K562 (cell line): ENCODE results near the gene TEX51. TPM values are rescaled to one million over a fixed set of nuclear protein-coding genes. Genes with fewer than 3 reads are reported as not detected.

Experiments
- ATAC-seq: fragments of 200-7000 bp; cut with Tn5 transposase; 3 replicates; pipeline ENCODE4 v1.9.1; 2020; ENCODE audit warnings: moderate library complexity
- BruUV-seq: library from RNA; stranded (reverse); fragments of 400-500 nt; replicated peaks from 2 replicates; lab custom pipeline; 2021; lab: Mats Ljungman, UMichigan
- CTCF ChIA-PET: fragments of 300-600 bp; formaldehyde crosslinking; extraction: SDS; loops from one replicate; lab custom pipeline; 2021; ENCODE audit warnings: low intra/inter-chr PET ratio; lab: Yijun Ruan, JAX
- POLR2A ChIA-PET: fragments of 300-600, 350-650 bp; sonication (Branson Sonifier 250); formaldehyde crosslinking; extraction: SDS; loops from one replicate; lab custom pipeline; 2021; ENCODE audit warnings: antibody characterized with exemption, inconsistent platforms; lab: Yijun Ruan, JAX
- DNase-seq, 4 experiments: peaks; one replicate each; pipeline versions ENCODE4 v3.0.0 to v3.0.0-alpha.2; 2011 to 2018; ENCODE audit warnings: low spot score in 3 of 4, mixed read lengths in 3 of 4; ENCODE audit errors: extremely low read depth in 1 of 4
- FAIRE-seq: peaks from 2 replicates; lab custom pipeline; 2011; peaks lifted over from hg19 to GRCh38; lab: Jason Lieb, UNC
- H2AFZ ChIP-seq: 2 replicates; pipeline ENCODE4 v1.6.0; 2011; ENCODE audit warnings: low read depth, low read length, control low read depth, inconsistent platforms
- H3K27ac ChIP-seq: fragments of 200-600 bp; 3 replicates; pipeline ENCODE4 v1.8.0; 2011; ENCODE audit warnings: low read depth, mild to moderate bottlenecking, control low read depth, inconsistent platforms, low read length, moderate library complexity, mixed read lengths; ENCODE audit errors: extremely low read depth
- H3K27me3 ChIP-seq, 2 experiments: fragments of 300-600 bp in 1 of 2; 2 replicates in 1 of 2; 3 replicates in 1 of 2; pipeline versions ENCODE4 v1.6.0 to v1.8.0; 2011; ENCODE audit warnings: inconsistent platforms in 2 of 2, low read length in 2 of 2, mild to moderate bottlenecking in 1 of 2, mixed read lengths in 1 of 2, moderate library complexity in 1 of 2; ENCODE audit not compliant: control insufficient read depth in 2 of 2, insufficient read depth in 2 of 2
- H3K36me3 ChIP-seq: fragments of 300-600 bp; 3 replicates; pipeline ENCODE4 v1.8.0; 2011; ENCODE audit warnings: mild to moderate bottlenecking, low read length, inconsistent platforms; ENCODE audit not compliant: control insufficient read depth, insufficient read depth
- H3K4me1 ChIP-seq, 2 experiments: fragments of 200-600 bp in 1 of 2; replicated peaks in 1 of 2; 2 replicates in 1 of 2; 3 replicates in 1 of 2; pipeline versions ENCODE4 v1.5.1 to v1.8.0; 2011; ENCODE audit warnings: inconsistent platforms in 2 of 2, low read length in 2 of 2, mild to moderate bottlenecking in 1 of 2, mixed read lengths in 1 of 2, moderate library complexity in 1 of 2; ENCODE audit not compliant: control insufficient read depth in 2 of 2, insufficient read depth in 2 of 2
- H3K4me2 ChIP-seq: 2 replicates; pipeline ENCODE4 v1.6.1; 2011; ENCODE audit warnings: low read length, control low read depth, inconsistent platforms, mixed read lengths; ENCODE audit not compliant: insufficient read depth
- H3K4me3 ChIP-seq: fragments of 200-600 bp; sonication (generic), shearing (Covaris generic); 2 replicates; pipeline ENCODE4 v1.5.1; 2016; ENCODE audit warnings: control low read depth, inconsistent platforms
- H3K79me2 ChIP-seq: fragments of 200-600 bp; 3 replicates; pipeline ENCODE4 v1.8.0; 2011; ENCODE audit warnings: low read length, inconsistent platforms; ENCODE audit not compliant: control insufficient read depth, insufficient read depth
- H3K9ac ChIP-seq, 2 experiments: 2 replicates each; pipeline versions ENCODE4 v1.6.0 to v1.6.1; 2011; ENCODE audit warnings: low read depth in 2 of 2, low read length in 2 of 2, control low read depth in 1 of 2, inconsistent platforms in 1 of 2, mild to moderate bottlenecking in 1 of 2, mixed read lengths in 1 of 2; ENCODE audit not compliant: insufficient read depth in 1 of 2
- H3K9me1 ChIP-seq: one replicate; pipeline ENCODE4 v1.6.0; 2011; ENCODE audit warnings: inconsistent platforms, mild to moderate bottlenecking, low read length, moderate library complexity; ENCODE audit not compliant: control insufficient read depth, insufficient read depth
- H3K9me3 ChIP-seq: replicated peaks from 2 replicates; pipeline ENCODE4 v1.5.1; 2011; ENCODE audit warnings: low read depth, low read length, inconsistent platforms; ENCODE audit not compliant: control insufficient read depth, insufficient read depth
- H4K20me1 ChIP-seq: replicated peaks from 2 replicates; pipeline ENCODE4 v1.6.1; 2011; ENCODE audit warnings: low read length, inconsistent platforms, mixed read lengths; ENCODE audit not compliant: control insufficient read depth, insufficient read depth
- AFF4 ChIP-seq: sonication (generic); formaldehyde crosslinking; IDR thresholded peaks from 2 replicates; pipeline ENCODE4 v1.8.0; 2023; ENCODE audit warnings: mild to moderate bottlenecking, missing genetic modification reagents
- ASH1L ChIP-seq: fragments of 450-650 bp; IDR thresholded peaks from 2 replicates; pipeline ENCODE4 v1.6.1; 2018; ENCODE audit warnings: borderline replicate concordance, mild to moderate bottlenecking, low read depth; ENCODE audit not compliant: partially characterized antibody
- BRCA1 ChIP-seq, 2 experiments: fragments of 450-650 bp in 1 of 2; sonication (generic) in 1 of 2; formaldehyde crosslinking in 1 of 2; IDR thresholded peaks; 2 replicates each; pipeline versions ENCODE4 v1.5.0 to v1.6.1; 2017 to 2020; ENCODE audit warnings: mild to moderate bottlenecking in 1 of 2, missing genetic modification reagents in 1 of 2
- DPF2 ChIP-seq: fragments of 450-650 bp; IDR thresholded peaks from 2 replicates; pipeline ENCODE4 v1.6.1; 2016
- ELK1 ChIP-seq: sonication (generic); formaldehyde crosslinking; IDR thresholded peaks from 2 replicates; pipeline ENCODE4 v1.8.1; 2022; ENCODE audit warnings: missing genetic modification reagents
- GABPB2 ChIP-seq: fragments of 250-450 bp; sonication (Bioruptor Pico); conservative IDR thresholded peaks from 2 replicates; pipeline ENCODE4 v1.5.1; 2021; ENCODE audit warnings: mild to moderate bottlenecking
- KLF6 ChIP-seq: fragments of 250-450 bp; sonication (Bioruptor Pico); IDR thresholded peaks from 2 replicates; pipeline ENCODE4 v1.4.0; 2020; ENCODE audit warnings: mild to moderate bottlenecking, moderate library complexity, borderline replicate concordance
- ZBTB17 ChIP-seq: fragments of 450-650 bp; formaldehyde crosslinking; IDR thresholded peaks from 2 replicates; pipeline ENCODE4 v1.4.0; 2020; ENCODE audit warnings: mild to moderate bottlenecking
- ZNF121 ChIP-seq: sonication (generic); formaldehyde crosslinking; conservative IDR thresholded peaks from 2 replicates; pipeline ENCODE4 v1.8.0; 2022; ENCODE audit warnings: missing genetic modification reagents
- ZNF316 ChIP-seq: fragments of 450-650 bp; IDR thresholded peaks from 2 replicates; pipeline ENCODE4 v1.6.1; 2016
- ZNF398 ChIP-seq: fragments of 250-450 bp; sonication (Bioruptor Pico); IDR thresholded peaks from 2 replicates; pipeline ENCODE4 v1.8.0; 2021; ENCODE audit warnings: moderate library complexity, mild to moderate bottlenecking, inconsistent platforms
- WGBS: fragments of 100-300 bp; shearing (Covaris generic); methylation state at CpG from one replicate; pipeline ENCODE4 v1.1.6; 2016; ENCODE audit warnings: low coverage, mixed read lengths; ENCODE audit not compliant: insufficient coverage; ENCODE audit errors: missing lambda C conversion rate; 5-methylcytosine and 5-hydroxymethylcytosine counted together
- in situ Hi-C: fragments of 300-500 bp; cut with MboI; formaldehyde crosslinking; loops from 4 replicates; pipeline ENCODE4 v1.15.0; 2018; ENCODE audit warnings: inconsistent platforms, mixed read lengths
- intact Hi-C: fragments of 100-400 bp; cut with micrococcal nuclease; formaldehyde crosslinking; loops from 2 replicates; pipeline ENCODE4 v1.14.2; 2022
- polyA plus RNA-seq, 8 experiments: library from polyadenylated mRNA; depleted of rRNA in 4 of 8; stranded (reverse) in 5 of 8; unstranded in 3 of 8; fragments of >200 nt; fragmentation: Nextera tagmentation in 2 of 8; fragmentation: Illumina TruSeq in 1 of 8; extraction: Ambion mirVana in 2 of 8; extraction: Trizol in 1 of 8; gene quantifications; 2 replicates each; pipeline versions ENCODE4 v1.2.1 to v1.2.3, GENCODE V29; 2011 to 2014; ENCODE audit warnings: inconsistent platforms in 1 of 8, missing spikeins in 1 of 8
- total RNA-seq, 7 experiments: library from RNA; depleted of rRNA in 6 of 7; stranded (reverse); fragments of >200 nt in 6 of 7; fragmentation: Illumina TruSeq in 2 of 7; extraction: Trizol in 2 of 7; gene quantifications; 2 replicates each; pipeline versions ENCODE4 v1.2.1 to v1.2.3, GENCODE V29; 2011 to 2021; ENCODE audit warnings: low replicate concordance in 1 of 7

Gene TEX51
- total and polyA plus RNA-seq, 9 of the 15 experiments (the other 6 are each of a cell fraction or from before 2014, with no cell fraction given): not detected

DNA sequence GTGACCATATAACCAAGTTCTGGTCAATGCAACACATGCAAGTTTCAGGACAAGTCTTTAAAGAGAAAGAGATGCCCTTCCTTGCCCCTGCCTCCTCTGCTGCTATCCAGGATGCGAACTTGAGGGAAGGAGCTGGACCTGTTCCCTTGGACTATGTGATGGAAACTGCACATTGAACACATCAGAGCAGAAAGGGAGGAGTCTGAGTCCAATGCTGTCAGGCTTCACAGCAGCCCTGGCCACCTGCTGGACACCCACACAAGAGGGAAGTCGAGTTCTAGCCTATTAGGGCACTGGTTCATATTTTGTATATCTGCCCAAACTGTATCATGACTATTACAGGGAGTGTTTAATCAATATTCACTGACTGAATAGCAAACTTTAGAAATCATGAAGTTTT is 38.3 kb upstream of the TEX51 start (continued):
- TF ChIP-seq ELK1 (CRISPR knock-in tag): no peak
- TF ChIP-seq ZNF398 (CRISPR knock-in tag): no peak
- TF ChIP-seq, all 486 proteins: peak for 0

DNA sequence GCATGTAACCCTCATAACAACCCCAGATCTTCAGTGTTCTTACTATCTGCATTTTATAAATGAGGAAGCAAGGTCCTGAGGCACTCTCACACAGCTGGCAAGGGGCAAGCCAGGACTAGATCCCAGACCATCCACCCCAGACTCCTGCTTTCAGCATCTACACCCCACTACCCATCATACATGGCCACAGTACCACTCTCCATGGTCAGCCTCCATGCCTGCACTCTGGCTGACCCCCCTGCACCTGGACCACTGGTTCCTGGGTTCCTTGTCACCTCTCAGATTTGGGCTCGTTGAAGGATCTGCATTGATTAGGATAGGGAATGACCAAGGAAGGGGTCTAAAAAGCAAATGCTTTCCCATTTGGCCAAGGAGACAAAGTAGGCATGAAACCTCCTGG is 36.0 kb upstream of the TEX51 start:
- Histone ChIP-seq H3K4me2 (no peak overlapping the region), H3K9ac (no peak overlapping the region), H3K4me1 (no peaks in the 10 kb centered on the region), H3K27me3 (no peaks in the 10 kb centered on the region), H4K20me1 (no peaks in the 10 kb centered on the region), H3K9me1 (no peaks in the 10 kb centered on the region), H3K27ac (no peak overlapping the region), H3K36me3 (no peaks in the 10 kb centered on the region), H2AFZ (no peak overlapping the region), H3K4me3 (no peak overlapping the region), H3K79me2 (no peaks in the 10 kb centered on the region), H3K9me3 (0 out of 2 replicates have a peak, but pooled peaks cover 2% of the 10 kb centered on the region)
- DNase-seq (no peak), FAIRE-seq (no peak), ATAC-seq (no peak)
- intact Hi-C loops: no loop called here
- BruUV-seq: no TSS peak
- POLR2A ChIA-PET: no interaction called here
- 0% methylated on average over 1 of the region's 1 CpG for WGBS
- no peak for TF ChIP-seq AFF4
- TF ChIP-seq DPF2: no peak
- no peak for TF ChIP-seq ZNF316
- no peak for TF ChIP-seq KLF6 (CRISPR knock-in tag)
- TF ChIP-seq GABPB2 (CRISPR knock-in tag): no peak
- no peak for TF ChIP-seq ZNF121 (CRISPR knock-in tag)
- TF ChIP-seq ZBTB17: no peak
- no peak for TF ChIP-seq BRCA1 (IDR thresholded peaks at IDR 0.05)
- no peak for TF ChIP-seq BRCA1 (CRISPR knock-in tag; IDR thresholded peaks at IDR 0.05)
- no peak for TF ChIP-seq ASH1L
- in situ Hi-C loops: no loop called here
- CTCF ChIA-PET: no interaction called here
